A673 (cell line): Measurements from ENCODE around the gene GPC6. TPM values are rescaled to one million over a fixed set of nuclear protein-coding genes. Genes with fewer than 3 reads are reported as not detected.

Source experiments
- BruUV-seq: library from RNA; stranded (reverse); fragments of 400-500 nt; replicated peaks from 2 replicates; lab custom pipeline; 2021; lab: Mats Ljungman, UMichigan
- CTCF ChIA-PET: fragments of 300-600 bp; sonication (Branson Sonifier 250); formaldehyde crosslinking; loops from one replicate; lab custom pipeline; 2022; ENCODE audit warnings: antibody characterized with exemption; lab: Charles Lee
- POLR2A ChIA-PET: fragments of 300-600 bp; sonication (Branson Sonifier 250); formaldehyde crosslinking; loops from one replicate; lab custom pipeline; 2022; ENCODE audit warnings: antibody characterized with exemption; ENCODE audit not compliant: low non-redundant PET; lab: Charles Lee
- DNase-seq: peaks from one replicate; pipeline ENCODE4 v3.0.0-alpha.2; 2015; ENCODE audit warnings: low spot score
- H3K27ac ChIP-seq: fragments of 200-600 bp; sonication (generic); 2 replicates; pipeline ENCODE4 v1.5.1; 2016; ENCODE audit warnings: mixed run types, low read depth, mild to moderate bottlenecking, mixed read lengths, antibody characterized with exemption, low read length; ENCODE audit not compliant: poor library complexity, severe bottlenecking
- H3K27me3 ChIP-seq: fragments of 200-600 bp; sonication (generic); replicated peaks from 2 replicates; pipeline ENCODE4 v1.6.1; 2017; ENCODE audit warnings: mixed run types, low read depth, mild to moderate bottlenecking, mixed read lengths, antibody characterized with exemption, low read length; ENCODE audit not compliant: insufficient read depth, poor library complexity
- H3K36me3 ChIP-seq: fragments of 200-600 bp; sonication (generic); 2 replicates; pipeline ENCODE4 v1.6.1; 2016; ENCODE audit warnings: mixed run types, mild to moderate bottlenecking, mixed read lengths, antibody characterized with exemption, low read length; ENCODE audit not compliant: insufficient read depth, poor library complexity, severe bottlenecking
- H3K4me1 ChIP-seq: fragments of 200-600 bp; sonication (generic); 2 replicates; pipeline ENCODE4 v1.6.1; 2017; ENCODE audit warnings: mixed run types, mild to moderate bottlenecking, mixed read lengths, antibody characterized with exemption, low read length; ENCODE audit not compliant: insufficient read depth, poor library complexity, severe bottlenecking
- H3K4me3 ChIP-seq: fragments of 200-600 bp; sonication (generic); 2 replicates; pipeline ENCODE4 v1.5.1; 2016; ENCODE audit warnings: low read depth, mixed run types, mild to moderate bottlenecking, mixed read lengths, low read length; ENCODE audit not compliant: poor library complexity, severe bottlenecking
- H3K9me3 ChIP-seq: fragments of 200-600 bp; sonication (generic); 2 replicates; pipeline ENCODE4 v1.6.1; 2016; ENCODE audit warnings: mixed run types, low read depth, mild to moderate bottlenecking, mixed read lengths, antibody characterized with exemption, low read length; ENCODE audit not compliant: poor library complexity, severe bottlenecking
- EZH2 ChIP-seq: fragments of 200-600 bp; sonication (generic); IDR thresholded peaks from 2 replicates; pipeline ENCODE4 v1.6.1; 2017; ENCODE audit warnings: borderline replicate concordance, low read depth, mild to moderate bottlenecking, mixed read lengths, antibody characterized with exemption, low read length; ENCODE audit not compliant: poor library complexity, severe bottlenecking
- intact Hi-C: fragments of 100-400 bp; cut with micrococcal nuclease; formaldehyde crosslinking; loops from one replicate; pipeline ENCODE4 v1.10.0; 2022; ENCODE audit not compliant: unreplicated experiment
- total RNA-seq: library from RNA; stranded (reverse); gene quantifications from 2 replicates; pipeline ENCODE4 v1.2.3, GENCODE V29; 2021
- TF ChIP-seq, protein P1 (sequence below): fragments of 300-800, 200-600 bp; sonication (generic); conservative IDR thresholded peaks from 2 replicates; pipeline ENCODE4 v1.5.1; 2017; ENCODE audit warnings: low read depth, mild to moderate bottlenecking, antibody characterized with exemption, low read length, moderate library complexity, mixed read lengths

Gene GPC6
- total RNA-seq, 1 experiment from 2014 or later, result 23.3 TPM

DNA sequence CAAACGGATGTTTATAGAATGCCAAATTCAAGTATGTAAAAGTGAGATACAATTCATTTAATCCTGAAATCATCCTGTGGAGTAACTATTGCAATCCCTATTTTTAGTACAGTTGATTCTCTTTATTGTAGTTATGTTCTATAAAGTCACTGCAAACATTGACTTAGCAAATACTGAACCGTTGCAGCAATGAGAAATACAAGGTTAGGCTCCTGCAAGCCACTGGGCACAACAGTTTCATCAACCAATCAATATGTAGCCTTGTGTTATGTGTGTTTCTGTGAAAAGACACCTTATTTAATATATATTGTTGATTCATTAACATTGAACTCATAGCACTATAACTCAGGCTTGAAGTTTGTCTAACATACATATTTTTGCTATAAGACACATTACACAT lies 1078.4 kb downstream of the GPC6 start:
- no peak overlapping the region for H3K4me3 ChIP-seq

DNA sequence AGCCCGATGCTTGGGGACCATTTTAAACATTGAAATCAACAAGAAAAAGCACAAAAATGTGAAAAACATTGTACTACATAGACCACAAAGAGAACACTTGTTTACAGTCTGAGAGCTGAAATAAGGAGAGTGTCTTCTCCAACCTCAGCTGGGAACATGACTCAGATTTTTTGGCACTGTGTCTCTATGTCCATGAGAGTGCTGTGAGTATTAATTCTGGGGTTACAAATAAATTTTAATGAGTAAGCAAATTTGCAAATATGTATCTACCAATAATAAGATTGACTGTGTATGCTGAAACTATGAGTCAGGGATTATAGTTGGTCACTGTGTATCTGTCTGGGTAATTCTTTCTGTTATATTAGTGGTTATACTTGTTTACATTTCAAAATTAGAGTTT lies 1078.9 kb downstream of the GPC6 start:
- intact Hi-C loops, result no loop called here
- no peaks in the 10 kb centered on the region for H3K36me3 ChIP-seq
- DNase-seq, result no peak
- peaks cover 19% of the 10 kb centered on the region for H3K4me1 ChIP-seq
- no peaks in the 10 kb centered on the region for H3K9me3 ChIP-seq
- CTCF ChIA-PET, result no interaction called here
- H3K27me3 ChIP-seq, result no peaks in the 10 kb centered on the region
- no peak overlapping the region for H3K27ac ChIP-seq
- BruUV-seq, result no TSS peak
- no peak overlapping the region for H3K4me3 ChIP-seq
- TF ChIP-seq, protein P1, sequence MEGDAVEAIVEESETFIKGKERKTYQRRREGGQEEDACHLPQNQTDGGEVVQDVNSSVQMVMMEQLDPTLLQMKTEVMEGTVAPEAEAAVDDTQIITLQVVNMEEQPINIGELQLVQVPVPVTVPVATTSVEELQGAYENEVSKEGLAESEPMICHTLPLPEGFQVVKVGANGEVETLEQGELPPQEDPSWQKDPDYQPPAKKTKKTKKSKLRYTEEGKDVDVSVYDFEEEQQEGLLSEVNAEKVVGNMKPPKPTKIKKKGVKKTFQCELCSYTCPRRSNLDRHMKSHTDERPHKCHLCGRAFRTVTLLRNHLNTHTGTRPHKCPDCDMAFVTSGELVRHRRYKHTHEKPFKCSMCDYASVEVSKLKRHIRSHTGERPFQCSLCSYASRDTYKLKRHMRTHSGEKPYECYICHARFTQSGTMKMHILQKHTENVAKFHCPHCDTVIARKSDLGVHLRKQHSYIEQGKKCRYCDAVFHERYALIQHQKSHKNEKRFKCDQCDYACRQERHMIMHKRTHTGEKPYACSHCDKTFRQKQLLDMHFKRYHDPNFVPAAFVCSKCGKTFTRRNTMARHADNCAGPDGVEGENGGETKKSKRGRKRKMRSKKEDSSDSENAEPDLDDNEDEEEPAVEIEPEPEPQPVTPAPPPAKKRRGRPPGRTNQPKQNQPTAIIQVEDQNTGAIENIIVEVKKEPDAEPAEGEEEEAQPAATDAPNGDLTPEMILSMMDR, result no peak
- no peak for TF ChIP-seq EZH2
- POLR2A ChIA-PET, result no interaction called here

More for the DNA sequence above, 1078.4 kb downstream of the GPC6 start:
- H3K27ac ChIP-seq, result no peak overlapping the region
- ChIA-PET CTCF (no interaction called here), POLR2A (no interaction called here)
- peaks cover 15% of the 10 kb centered on the region for H3K4me1 ChIP-seq
- H3K36me3 ChIP-seq, result no peaks in the 10 kb centered on the region
- intact Hi-C loops, result no loop called here
- BruUV-seq, result no TSS peak
- no peaks in the 10 kb centered on the region for H3K27me3 ChIP-seq
- TF ChIP-seq EZH2, result no peak
- TF ChIP-seq, protein P1, result no peak
- no peak for DNase-seq
- no peaks in the 10 kb centered on the region for H3K9me3 ChIP-seq

DNA sequence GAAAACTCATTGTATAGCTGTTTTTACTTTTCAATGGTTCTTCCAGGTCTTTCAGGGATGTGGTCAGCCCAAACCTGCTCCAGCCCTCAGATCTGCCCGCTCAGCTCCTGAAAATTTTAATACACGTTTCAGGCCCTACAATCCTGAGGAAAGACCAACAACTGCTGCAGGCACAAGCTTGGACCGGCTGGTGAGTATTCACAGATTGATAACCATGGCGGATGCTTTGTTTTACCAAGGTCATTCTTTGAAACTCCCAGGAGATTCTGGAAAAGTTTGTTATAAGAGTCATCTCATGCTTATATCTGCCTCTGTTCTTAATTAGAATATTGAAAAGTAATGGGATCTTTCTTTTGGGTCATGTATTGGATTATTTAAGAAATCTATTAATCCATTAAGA lies 1079.3 kb downstream of the GPC6 start:
- CTCF ChIA-PET, result no interaction called here
- H3K4me3 ChIP-seq, result no peak overlapping the region
- no TSS peak for BruUV-seq
- POLR2A ChIA-PET, result no interaction called here
- no peaks in the 10 kb centered on the region for H3K36me3 ChIP-seq
- peaks cover 19% of the 10 kb centered on the region for H3K4me1 ChIP-seq
- intact Hi-C loops, result no loop called here
- H3K27me3 ChIP-seq, result no peaks in the 10 kb centered on the region
- no peaks in the 10 kb centered on the region for H3K9me3 ChIP-seq
- no peak for DNase-seq
- no peak for TF ChIP-seq EZH2
- TF ChIP-seq, protein P1, result no peak
- H3K27ac ChIP-seq, result no peak overlapping the region
